Cardiac fibroblast (primary cell): ENCODE results near the gene HP1BP3.
"Not testable (repeated sequence)": the region's sequence is repeated elsewhere in the genome, so short reads cannot be mapped to it uniquely, and the experiment has no call there.

Source experiments
- DNase-seq, 2 donors: peaks; one replicate each; pipeline versions ENCODE4 v3.0.0 to v3.0.0-alpha.2; 2010; ENCODE audit warnings: low read depth in 2 of 2
- H3K4me3 ChIP-seq, 2 donors: replicated peaks in 1 of 2; 1 replicate in 1 of 2; 2 replicates in 1 of 2; pipeline ENCODE4 v1.5.1; 2011; ENCODE audit warnings: low read depth in 2 of 2, low read length in 2 of 2, mild to moderate bottlenecking in 2 of 2, moderate library complexity in 1 of 2
- TF ChIP-seq, protein P1 (sequence below): IDR thresholded peaks from one replicate; pipeline ENCODE4 v1.5.1; 2011; ENCODE audit warnings: low read depth, mild to moderate bottlenecking, low read length, inconsistent platforms

Gene HP1BP3

DNA sequence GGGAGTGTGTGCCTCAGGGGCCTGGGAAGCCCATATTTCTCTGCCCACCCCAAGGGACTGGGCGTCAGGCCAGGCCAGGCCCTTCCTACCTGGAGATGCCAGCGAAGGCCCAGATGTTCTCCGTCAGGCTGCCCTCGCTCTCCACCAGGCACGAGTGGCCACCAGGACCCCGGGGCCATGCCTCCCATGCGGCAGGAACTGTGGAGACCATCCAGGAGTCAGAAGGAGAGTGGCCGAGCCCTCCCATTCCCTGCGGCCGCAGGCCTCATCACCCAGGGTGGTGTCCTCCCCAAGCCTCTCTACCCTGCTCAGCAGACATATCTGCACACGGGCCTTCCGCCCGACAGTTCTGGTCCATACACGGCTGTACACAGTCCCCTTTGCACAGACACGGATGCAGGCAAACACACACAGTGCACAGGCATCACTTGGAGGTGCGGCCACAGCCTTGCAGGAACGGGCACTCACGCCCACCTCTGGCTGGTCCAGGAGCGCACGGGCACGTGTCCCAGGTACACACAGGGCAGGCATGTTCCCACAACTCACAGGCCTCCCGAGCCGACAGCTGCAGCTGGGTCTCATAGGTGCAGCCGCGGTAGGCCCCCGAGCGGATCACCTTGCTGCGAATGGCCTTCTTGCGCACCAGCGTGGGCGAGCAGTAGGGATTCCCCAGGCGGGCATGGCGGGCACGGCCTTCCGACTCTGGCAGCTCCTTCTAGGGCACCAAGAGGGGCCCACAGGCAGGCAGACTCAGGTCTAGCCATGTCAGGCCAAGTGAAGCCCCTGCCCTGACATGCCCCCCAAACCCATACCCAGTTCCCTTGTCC, 63.4 kb downstream of the HP1BP3 start:
- no peak overlapping the region for H3K4me3 ChIP-seq
- DNase-seq: no peak
- TF ChIP-seq, protein P1, sequence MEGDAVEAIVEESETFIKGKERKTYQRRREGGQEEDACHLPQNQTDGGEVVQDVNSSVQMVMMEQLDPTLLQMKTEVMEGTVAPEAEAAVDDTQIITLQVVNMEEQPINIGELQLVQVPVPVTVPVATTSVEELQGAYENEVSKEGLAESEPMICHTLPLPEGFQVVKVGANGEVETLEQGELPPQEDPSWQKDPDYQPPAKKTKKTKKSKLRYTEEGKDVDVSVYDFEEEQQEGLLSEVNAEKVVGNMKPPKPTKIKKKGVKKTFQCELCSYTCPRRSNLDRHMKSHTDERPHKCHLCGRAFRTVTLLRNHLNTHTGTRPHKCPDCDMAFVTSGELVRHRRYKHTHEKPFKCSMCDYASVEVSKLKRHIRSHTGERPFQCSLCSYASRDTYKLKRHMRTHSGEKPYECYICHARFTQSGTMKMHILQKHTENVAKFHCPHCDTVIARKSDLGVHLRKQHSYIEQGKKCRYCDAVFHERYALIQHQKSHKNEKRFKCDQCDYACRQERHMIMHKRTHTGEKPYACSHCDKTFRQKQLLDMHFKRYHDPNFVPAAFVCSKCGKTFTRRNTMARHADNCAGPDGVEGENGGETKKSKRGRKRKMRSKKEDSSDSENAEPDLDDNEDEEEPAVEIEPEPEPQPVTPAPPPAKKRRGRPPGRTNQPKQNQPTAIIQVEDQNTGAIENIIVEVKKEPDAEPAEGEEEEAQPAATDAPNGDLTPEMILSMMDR: no peak

DNA sequence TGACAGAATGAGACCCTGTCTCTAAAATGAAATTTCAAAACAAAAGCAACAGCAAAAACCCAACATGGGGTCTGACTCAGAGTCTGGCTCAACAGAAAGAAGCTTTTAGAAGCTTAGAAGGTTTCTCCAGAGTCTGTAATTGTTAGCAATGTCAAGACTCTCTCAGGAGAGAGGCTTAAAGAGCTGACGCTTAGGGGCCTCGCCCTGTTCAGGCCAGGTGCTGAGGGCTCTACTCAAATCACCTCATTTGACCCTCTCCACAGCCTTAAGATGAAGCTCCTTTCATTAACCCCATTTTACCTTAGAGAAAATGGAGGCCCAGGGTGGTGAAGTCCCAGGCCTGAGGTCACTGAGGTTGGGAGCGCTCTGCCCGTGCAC, 64.0 kb downstream of the HP1BP3 start:
- no peak for DNase-seq
- TF ChIP-seq, protein P1: no peak
- no peak overlapping the region for H3K4me3 ChIP-seq

DNA sequence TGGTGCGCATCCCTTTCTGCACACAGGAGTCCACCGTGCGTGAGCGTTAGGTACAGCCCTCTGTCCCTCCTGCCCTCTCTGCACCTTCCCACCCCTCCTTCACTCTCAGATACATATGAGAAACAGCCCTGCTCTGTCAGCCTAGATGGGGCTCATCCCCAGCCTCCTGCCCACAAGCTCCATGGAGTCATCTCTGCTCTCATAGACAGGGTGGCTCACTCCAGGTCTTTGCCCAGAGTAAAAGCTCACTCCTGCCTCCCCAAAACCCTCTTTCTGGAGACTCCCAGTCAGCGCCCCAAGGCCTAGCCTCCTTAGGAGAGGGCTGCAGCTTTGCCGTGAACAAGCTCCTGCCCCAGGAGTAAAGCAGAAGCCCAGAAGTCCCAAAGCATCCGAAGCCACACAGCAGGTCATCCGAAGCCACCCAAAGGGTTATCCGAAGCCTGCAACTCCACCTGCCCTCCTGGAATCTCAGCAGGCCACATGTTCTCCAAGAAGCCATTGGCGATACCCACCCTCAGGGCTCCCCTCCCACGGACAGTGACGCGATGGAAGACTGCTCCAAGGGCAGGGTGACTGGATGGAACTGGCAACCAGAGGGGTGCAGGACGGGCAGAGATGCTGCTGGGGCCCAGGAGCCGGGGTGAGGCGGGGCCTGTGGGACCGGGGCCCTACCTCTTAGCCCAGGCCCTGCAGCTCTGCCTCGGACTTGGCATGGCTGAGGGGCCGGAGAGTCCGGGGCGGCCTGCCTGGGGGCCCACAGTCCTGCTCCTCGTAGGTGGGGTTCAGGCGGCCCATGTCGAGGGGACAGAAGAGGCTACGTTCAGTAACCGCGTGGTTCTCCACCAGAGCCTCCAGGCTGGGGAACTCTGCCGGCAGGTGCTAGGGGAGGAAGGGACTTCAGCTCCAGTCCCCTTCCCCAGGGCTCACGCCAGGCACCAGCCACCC, 65.7 kb downstream of the HP1BP3 start:
- TF ChIP-seq, protein P1: no peak
- DNase-seq: no peak
- H3K4me3 ChIP-seq: no peak overlapping the region

DNA sequence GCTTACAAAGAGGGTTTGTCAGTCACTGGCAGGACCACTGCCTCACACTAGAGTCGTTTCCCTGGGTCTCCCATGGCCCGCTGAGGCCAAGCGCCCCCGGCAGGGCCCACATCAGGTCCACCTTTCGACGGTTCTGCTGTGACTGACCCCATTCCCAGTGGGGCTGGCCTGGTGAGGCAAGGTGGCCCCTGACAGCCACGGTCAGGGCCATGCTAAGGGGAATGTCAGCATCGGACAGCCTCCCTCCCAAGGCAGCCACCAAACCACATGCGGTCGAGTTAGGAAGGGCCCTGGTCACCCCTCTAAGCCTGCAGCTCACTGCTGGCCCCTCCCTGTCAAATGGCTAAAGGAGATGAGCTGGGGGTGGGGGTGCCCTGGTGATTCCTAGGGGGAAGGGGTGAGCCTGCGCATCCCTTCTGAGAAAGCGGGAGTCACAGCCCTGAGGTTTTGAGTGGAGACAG, 66.4 kb downstream of the HP1BP3 start:
- DNase-seq: no peak
- TF ChIP-seq, protein P1: no peak
- H3K4me3 ChIP-seq: no peak overlapping the region

DNA sequence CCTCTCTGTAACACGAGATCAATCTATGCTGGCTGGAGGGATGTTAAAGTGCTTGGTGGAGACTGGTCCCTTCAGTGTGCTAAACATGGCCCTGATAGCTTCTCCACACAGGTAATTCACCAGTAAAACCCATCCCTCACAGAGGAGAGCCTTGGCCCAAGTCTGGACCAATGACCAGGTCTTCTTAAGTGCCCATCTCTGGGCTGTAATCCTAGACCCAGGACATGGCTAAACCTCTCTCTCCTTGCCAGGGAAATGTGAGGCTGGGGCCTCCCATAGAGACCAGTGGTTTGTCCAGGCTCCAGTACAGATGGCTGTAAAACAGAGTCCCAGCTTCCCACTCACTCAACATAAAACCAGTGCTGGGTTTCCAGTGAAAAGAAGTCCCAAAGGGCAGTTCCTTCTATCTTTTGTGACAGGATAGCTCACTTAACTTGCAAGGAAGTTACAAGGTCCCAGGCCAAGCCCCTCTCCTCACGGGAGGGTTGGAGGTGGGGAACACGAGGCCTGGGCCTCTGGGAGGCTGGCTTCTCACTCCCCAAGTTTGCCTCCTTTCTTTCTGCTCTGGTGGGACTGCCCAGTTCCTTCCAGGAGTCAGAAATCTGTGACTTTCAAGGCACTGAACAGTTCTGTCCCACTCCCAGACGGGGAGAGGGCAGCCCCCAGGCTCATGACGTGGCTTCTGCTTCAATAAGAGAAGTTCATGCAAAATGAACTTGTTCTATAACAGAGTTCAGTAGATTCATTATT, 67.1 kb downstream of the HP1BP3 start:
- TF ChIP-seq, protein P1: no peak
- no peak overlapping the region for H3K4me3 ChIP-seq
- no peak for DNase-seq

DNA sequence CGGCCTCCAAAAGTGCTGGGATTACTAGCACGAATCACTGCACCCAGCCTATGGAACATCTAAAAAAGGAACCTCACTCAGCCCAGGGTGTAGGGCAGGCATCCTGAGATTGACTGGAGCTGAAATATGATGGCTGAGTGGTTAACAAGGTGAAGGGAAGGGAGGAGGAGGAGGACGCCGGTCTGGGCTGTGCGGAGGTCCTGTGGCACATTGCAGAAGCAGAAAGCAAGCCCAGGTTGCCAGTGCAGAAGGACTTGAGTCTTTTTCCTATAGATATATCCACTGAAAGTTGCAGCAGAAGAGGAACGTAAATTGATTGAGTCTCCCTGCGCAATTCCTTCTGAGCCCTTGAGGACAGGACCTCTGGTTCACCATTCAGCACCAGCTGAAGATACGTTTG, 67.8 kb downstream of the HP1BP3 start:
- no peak for DNase-seq
- TF ChIP-seq, protein P1: no peak
- no peak overlapping the region for H3K4me3 ChIP-seq

DNA sequence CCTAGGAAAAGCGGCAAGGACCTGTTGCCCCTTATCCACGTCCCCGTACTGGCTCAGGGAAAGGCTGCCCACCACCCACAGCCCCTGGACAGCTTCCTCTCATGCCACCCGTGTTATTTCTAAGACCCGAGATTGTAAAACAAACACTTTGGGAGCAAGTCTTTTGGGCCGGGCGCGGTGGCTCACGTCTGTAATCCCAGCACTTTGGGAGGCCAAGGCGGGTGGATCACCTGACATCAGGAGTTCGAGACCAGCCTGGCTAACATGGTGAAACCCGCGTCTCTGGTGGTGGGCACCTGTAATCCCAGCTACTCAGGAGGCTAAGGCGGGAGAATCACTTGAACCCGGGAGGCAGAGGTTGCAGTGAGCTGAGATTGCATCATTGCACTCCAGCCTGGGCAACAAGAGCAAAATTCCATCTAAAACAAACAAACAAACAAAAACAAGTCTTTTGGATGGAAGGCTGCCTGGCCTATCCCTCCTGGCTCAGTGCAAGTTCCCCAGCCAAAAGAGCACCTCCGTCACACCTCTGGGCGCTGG, 68.7 kb downstream of the HP1BP3 start:
- peak overlapping the region; percentile 29 to 52 for H3K4me3 ChIP-seq
- not testable (repeated sequence) for DNase-seq
